NCI-H524 treated with DMSO at 0.1 percent for 48 hours (cell line): ENCODE measurements around the gene TUNAR.
"Not testable (repeated sequence)": the region's sequence is repeated elsewhere in the genome, so short reads cannot be mapped to it uniquely, and the experiment has no call there.

Source experiments
- DNase-seq: peaks from one replicate; lab custom pipeline; 2025; lab: John Stamatoyannopoulos, UW

TUNAR gene

DNA sequence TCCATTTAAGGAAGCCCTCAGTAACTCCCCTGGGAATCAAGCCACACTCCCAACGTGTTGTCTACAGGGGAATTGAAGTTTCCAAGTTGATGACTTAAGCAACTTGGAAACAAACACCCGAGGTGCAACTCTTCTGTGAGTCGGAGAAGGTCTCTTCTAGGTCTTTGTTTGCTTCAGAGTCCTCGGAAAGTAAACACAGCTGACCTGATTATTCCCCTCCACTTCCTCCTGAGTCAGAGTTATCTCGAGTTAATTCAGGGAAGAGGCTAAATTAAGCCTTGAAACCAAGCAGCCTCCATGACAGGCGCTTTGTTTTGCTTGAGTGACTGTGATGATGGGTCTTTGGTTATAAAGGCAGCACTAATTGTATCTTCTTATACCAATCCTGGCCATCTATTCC is 41.8 kb downstream of the TUNAR start:
- DNase-seq, result no peak

- no peak for DNase-seq
Observed at GRCh38 chr14:95920769-95921438, 44.3 kb downstream of the TUNAR start.

GRCh38 chr14:95922080-95922479 is 45.4 kb downstream of the TUNAR start:
- no peak for DNase-seq

DNA sequence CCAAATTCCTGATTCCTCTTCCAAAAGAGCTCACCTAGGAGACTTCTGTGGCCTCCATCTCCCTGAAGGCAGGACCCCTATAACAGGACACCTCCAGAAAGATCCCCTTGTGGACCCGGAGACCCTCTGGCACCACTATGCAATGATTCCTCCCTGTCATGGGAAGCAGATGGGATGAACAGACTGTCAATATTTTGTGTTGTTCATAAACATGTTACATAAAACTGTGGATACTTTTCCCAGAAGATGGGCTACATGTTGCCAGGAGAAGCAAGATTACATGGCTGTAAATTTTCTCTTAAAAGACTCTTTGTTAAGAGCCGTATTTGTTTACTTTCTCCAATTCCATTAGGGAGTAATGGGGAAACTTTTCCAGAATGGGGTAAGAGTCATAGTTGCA is 52.1 kb downstream of the TUNAR start:
- no peak for DNase-seq

- no peak for DNase-seq
Observed at GRCh38 chr14:95931384-95931783, 54.8 kb downstream of the TUNAR start.

- DNase-seq, result no peak
Observed at GRCh38 chr14:95935228-95935822, 58.7 kb downstream of the TUNAR start.

DNA sequence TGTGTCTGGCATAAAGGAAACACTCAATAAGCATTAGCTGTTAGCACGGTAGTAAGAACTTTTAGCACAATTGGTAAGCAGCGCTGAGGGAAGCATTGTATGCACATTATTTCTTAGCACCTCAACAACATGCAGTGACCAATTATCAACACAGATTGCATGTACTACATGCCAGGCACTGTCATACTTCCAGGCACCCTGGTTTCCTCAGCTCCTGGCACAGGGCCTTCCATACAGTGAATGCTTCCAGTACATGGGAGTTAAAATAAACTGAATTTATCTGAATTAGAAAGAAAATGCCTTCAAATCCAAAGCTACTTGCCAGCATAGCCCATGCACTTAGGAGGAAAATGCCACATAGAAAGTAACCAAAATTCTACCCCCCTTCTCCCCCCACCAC is 59.4 kb downstream of the TUNAR start:
- DNase-seq, result no peak

DNA sequence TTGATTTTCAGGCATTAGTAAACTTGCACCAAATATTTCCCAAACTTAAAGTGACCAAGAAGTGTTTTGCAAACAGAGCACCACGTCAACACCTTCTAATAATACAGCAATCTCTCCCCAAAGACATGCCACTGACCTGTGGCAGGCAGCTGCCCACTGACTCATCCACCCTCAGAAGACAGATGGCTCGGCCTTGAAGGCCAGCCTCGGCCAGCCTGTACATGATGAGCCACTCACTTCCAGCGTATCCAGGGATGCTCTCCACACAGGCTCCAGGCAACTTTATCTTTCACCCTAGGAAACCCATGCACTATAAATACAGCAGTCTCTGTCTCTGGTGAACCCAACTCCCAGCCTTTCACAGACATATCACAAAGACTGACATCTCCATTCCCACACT is 62.7 kb downstream of the TUNAR start:
- no peak for DNase-seq

- no peak for DNase-seq
Observed at GRCh38 chr14:95941897-95942296, 65.3 kb downstream of the TUNAR start.

DNA sequence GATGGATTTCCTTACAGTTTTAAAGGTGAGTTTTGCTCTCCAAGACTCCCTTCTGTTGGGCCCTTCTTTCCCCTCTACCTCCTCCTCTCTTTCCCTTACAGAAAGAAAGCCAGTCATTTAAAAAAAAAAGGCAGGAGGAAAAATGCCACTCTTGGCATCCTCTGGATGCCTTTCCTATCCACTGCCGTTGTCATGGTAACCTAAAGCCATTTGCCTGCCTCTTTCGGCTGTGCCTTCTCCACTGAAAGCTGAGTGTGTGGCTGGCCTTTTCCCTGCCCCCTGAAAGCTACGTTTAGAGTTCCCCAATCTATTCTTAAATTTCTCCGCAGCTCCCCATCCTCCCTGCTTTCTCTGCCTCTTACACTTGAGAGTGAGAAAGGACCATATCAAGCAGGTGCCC is 67.1 kb downstream of the TUNAR start:
- DNase-seq, result peak; percentile 43

GRCh38 chr14:95944462-95944861 is 67.8 kb downstream of the TUNAR start:
- no peak for DNase-seq

DNA sequence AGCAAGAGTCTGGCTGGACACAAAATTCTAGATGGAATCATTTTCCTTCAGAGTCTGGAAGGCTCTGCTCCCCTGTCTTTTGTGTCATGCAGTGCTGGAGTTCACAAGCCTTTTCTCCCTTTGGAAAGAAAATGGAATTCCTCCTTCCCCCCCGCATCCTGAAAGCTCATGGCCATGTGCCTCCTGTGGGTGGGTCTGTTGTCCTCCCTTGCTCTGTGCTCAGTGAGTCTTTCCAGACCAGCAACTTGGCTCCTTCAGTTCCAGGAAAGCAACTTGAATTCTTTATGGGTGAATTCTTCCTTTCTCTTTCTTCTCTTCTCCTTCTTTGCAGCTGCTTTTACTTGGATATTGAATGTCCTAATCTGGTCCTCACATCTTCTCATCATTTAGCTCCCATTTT is 70.2 kb downstream of the TUNAR start:
- DNase-seq, result no peak

GRCh38 chr14:95948558-95948981 is 71.9 kb downstream of the TUNAR start:
- DNase-seq, result no peak

DNA sequence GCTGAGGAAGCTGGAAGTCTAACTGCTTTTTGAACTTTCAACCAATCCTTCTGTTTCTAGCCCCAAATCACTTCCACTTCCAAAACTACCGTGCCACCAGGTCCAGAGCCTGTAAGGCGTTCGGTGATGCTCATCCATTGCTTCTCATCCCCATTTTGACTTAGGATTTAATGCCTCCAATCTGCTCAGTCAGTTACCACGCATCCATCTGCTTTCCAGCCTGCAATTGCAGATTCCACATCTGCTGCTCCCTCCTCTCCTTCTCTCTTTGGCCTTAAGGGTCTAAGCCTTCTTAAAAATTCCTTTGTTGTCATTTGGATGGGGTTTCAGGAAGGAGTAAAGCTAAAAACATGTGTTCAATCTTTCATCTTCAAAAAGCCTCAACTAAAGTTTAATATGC is 74.7 kb downstream of the TUNAR start:
- DNase-seq, result no peak

- DNase-seq, result no peak
Observed at GRCh38 chr14:95953111-95953724, 76.6 kb downstream of the TUNAR start.

GRCh38 chr14:95956601-95957460 is 80.2 kb downstream of the TUNAR start:
- DNase-seq, result no peak

- DNase-seq, result no peak
Observed at GRCh38 chr14:95958105-95958504, 81.5 kb downstream of the TUNAR start.

DNA sequence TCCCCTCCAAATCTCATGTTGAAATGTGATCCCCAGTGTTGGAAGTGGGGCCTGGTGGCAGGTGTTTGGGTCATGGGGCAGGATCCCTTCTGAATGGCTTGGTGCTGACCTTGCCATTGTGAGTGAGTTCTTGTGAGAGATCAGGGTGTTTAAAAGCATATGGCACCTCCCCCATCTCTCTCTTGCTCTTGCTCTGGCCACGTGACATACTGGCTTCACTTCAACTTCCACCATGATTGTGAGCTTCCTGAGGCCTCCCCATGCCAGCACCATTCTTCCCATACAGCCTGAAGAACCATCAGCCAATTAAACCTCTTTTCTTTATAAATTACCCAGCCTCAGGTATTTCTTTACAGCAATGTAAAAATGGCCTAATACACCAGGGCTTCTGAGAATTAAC is 82.7 kb downstream of the TUNAR start:
- DNase-seq, result no peak

GRCh38 chr14:95961481-95961880 is 84.8 kb downstream of the TUNAR start:
- DNase-seq, result no peak

DNA sequence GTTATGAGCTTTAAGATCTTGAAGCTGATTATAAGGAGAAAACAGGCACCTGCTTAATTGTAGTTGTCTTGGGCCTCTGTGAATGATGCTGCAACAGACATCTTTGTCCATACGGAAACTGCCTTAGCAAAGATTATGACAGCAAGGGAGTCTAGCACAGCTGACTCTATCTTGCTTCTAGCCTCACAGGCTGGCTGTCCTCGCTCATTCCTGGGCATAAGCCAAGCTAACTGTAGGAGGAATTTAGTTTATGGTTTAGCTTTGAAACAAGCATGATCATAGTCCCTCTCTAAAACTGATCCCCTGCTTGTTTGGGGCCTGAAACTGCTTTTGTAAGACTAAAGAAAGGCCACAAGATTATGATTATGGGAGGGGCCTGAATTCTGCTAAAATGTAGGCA is 88.3 kb downstream of the TUNAR start:
- no peak for DNase-seq

DNA sequence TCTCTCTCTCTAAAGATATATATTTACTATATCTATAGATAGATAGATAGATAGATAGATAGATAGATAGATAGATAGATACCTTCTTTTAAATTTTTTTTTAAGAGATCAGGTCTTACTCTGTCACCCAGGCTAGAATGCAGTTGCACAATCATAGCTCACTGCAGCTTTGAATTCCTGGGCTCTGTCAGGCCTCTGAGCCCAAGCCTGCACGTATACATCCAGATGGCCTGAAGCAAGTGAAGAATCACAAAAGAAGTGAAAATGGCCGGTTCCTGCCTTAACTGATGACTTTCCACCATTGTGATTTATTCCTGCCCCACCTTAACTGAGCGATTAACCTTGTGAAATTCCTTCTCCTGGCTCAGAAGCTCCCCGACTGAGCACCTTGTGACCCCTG is 91.4 kb downstream of the TUNAR start:
- DNase-seq, result not testable (repeated sequence)
